ENCODE measurements around the gene GPATCH8. TPM values are rescaled to one million over a fixed set of nuclear protein-coding genes. Genes with fewer than 3 reads are reported as not detected.

GPATCH8 gene
- total and polyA plus RNA-seq, 9 of the 15 experiments (the other 6 are each of a cell fraction or from before 2014, with no cell fraction given), result 10.6 to 29.6 (median 13.2) TPM

DNA sequence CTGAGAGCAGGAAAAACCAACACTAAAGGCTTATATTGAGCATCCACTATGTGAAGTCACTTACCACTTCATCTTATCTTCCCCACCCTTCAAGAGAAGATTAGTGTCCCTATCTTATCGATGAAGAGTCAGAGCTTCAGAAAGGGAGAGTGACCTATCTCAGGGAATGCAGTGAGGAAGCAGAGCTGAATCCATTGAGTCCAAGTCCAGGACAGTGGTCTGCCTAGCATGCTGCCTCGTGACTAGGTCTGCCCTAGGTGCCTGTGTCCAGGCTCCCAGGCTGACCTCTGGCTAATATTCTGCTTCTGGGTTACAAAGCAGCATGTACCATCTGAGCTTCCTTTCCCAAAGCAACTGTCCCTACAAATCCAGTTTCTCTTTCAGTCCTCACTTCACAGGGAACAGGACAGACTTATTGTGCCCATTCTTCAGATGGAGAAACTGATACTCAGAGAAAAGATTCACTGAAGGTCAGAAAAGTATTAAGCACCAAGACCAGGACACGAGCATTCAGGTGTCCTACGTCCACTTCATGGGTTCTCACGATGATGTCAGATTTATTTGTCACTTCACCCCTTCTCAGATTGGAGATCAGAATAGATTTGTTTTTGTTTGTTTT lies 40.8 kb upstream of the GPATCH8 start (continued):
- TF ChIP-seq CAMTA2 (CRISPR knock-in tag; conservative IDR thresholded peaks at IDR 0.05), result no peak
- TF ChIP-seq, protein P1, sequence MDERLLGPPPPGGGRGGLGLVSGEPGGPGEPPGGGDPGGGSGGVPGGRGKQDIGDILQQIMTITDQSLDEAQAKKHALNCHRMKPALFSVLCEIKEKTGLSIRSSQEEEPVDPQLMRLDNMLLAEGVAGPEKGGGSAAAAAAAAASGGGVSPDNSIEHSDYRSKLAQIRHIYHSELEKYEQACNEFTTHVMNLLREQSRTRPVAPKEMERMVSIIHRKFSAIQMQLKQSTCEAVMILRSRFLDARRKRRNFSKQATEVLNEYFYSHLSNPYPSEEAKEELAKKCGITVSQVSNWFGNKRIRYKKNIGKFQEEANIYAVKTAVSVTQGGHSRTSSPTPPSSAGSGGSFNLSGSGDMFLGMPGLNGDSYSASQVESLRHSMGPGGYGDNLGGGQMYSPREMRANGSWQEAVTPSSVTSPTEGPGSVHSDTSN (CRISPR knock-in tag; IDR thresholded peaks at IDR 0.05; ENCODE audit: low read depth), result no peak
- TF ChIP-seq, protein P1 (tag; conservative IDR thresholded peaks at IDR 0.05; ENCODE audit: low read depth), result 0 out of 2 replicates have a peak, but pooled peaks have one; percentile 10
- 0 out of 2 replicates have a peak, but pooled peaks have one; percentile 28 for TF ChIP-seq ZBTB17 (CRISPR knock-in tag; IDR thresholded peaks at IDR 0.05)
- no peak for TF ChIP-seq SMARCC2 (IDR thresholded peaks at IDR 0.05; ENCODE audit: low read depth)
- TF ChIP-seq MTA1 (IDR thresholded peaks at IDR 0.05; ENCODE audit: borderline replicate concordance), result peak; percentile 61; the same call in 1 of the 2 replicates
- TF ChIP-seq RCOR1 (IDR thresholded peaks at IDR 0.05; ENCODE audit: borderline replicate concordance in 1 of 2, low read depth in 2 of 2, low read length in 2 of 2), result peak in 1 of 2 experiments; percentile 48; a peak in 1 of 4 replicates
- no peak for TF ChIP-seq BDP1 (IDR thresholded peaks at IDR 0.05; ENCODE audit: insufficient read depth, insufficient read length)
- TF ChIP-seq, protein P2, sequence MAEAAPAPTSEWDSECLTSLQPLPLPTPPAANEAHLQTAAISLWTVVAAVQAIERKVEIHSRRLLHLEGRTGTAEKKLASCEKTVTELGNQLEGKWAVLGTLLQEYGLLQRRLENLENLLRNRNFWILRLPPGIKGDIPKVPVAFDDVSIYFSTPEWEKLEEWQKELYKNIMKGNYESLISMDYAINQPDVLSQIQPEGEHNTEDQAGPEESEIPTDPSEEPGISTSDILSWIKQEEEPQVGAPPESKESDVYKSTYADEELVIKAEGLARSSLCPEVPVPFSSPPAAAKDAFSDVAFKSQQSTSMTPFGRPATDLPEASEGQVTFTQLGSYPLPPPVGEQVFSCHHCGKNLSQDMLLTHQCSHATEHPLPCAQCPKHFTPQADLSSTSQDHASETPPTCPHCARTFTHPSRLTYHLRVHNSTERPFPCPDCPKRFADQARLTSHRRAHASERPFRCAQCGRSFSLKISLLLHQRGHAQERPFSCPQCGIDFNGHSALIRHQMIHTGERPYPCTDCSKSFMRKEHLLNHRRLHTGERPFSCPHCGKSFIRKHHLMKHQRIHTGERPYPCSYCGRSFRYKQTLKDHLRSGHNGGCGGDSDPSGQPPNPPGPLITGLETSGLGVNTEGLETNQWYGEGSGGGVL (CRISPR knock-in tag; IDR thresholded peaks at IDR 0.05), result no peak
- TF ChIP-seq, protein P3, sequence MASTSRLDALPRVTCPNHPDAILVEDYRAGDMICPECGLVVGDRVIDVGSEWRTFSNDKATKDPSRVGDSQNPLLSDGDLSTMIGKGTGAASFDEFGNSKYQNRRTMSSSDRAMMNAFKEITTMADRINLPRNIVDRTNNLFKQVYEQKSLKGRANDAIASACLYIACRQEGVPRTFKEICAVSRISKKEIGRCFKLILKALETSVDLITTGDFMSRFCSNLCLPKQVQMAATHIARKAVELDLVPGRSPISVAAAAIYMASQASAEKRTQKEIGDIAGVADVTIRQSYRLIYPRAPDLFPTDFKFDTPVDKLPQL (IDR thresholded peaks at IDR 0.05; ENCODE audit: extremely low read depth, insufficient read length), result no peak
- peak; percentile 80 for TF ChIP-seq TCF3 (CRISPR knock-in tag; IDR thresholded peaks at IDR 0.05)
- TF ChIP-seq, protein P4, sequence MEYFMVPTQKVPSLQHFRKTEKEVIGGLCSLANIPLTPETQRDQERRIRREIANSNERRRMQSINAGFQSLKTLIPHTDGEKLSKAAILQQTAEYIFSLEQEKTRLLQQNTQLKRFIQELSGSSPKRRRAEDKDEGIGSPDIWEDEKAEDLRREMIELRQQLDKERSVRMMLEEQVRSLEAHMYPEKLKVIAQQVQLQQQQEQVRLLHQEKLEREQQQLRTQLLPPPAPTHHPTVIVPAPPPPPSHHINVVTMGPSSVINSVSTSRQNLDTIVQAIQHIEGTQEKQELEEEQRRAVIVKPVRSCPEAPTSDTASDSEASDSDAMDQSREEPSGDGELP (CRISPR knock-in tag; IDR thresholded peaks at IDR 0.05; ENCODE audit: borderline replicate concordance), result no peak
- TF ChIP-seq, protein P5, sequence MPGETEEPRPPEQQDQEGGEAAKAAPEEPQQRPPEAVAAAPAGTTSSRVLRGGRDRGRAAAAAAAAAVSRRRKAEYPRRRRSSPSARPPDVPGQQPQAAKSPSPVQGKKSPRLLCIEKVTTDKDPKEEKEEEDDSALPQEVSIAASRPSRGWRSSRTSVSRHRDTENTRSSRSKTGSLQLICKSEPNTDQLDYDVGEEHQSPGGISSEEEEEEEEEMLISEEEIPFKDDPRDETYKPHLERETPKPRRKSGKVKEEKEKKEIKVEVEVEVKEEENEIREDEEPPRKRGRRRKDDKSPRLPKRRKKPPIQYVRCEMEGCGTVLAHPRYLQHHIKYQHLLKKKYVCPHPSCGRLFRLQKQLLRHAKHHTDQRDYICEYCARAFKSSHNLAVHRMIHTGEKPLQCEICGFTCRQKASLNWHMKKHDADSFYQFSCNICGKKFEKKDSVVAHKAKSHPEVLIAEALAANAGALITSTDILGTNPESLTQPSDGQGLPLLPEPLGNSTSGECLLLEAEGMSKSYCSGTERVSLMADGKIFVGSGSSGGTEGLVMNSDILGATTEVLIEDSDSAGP (CRISPR knock-in tag; IDR thresholded peaks at IDR 0.05), result no peak
- peak; percentile 67; the same call in 1 of the 2 replicates for TF ChIP-seq SMARCA4 (IDR thresholded peaks at IDR 0.05)
- TF ChIP-seq, protein P6, sequence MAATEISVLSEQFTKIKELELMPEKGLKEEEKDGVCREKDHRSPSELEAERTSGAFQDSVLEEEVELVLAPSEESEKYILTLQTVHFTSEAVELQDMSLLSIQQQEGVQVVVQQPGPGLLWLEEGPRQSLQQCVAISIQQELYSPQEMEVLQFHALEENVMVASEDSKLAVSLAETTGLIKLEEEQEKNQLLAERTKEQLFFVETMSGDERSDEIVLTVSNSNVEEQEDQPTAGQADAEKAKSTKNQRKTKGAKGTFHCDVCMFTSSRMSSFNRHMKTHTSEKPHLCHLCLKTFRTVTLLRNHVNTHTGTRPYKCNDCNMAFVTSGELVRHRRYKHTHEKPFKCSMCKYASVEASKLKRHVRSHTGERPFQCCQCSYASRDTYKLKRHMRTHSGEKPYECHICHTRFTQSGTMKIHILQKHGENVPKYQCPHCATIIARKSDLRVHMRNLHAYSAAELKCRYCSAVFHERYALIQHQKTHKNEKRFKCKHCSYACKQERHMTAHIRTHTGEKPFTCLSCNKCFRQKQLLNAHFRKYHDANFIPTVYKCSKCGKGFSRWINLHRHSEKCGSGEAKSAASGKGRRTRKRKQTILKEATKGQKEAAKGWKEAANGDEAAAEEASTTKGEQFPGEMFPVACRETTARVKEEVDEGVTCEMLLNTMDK (IDR thresholded peaks at IDR 0.05; ENCODE audit: borderline replicate concordance, insufficient read depth, low read depth, low read length, poor library complexity, severe bottlenecking), result no peak
- TF ChIP-seq ZNF644 (tag; IDR thresholded peaks at IDR 0.05; ENCODE audit: low read depth), result no peak; the same call in 1 of the 2 replicates
- 0 out of 2 replicates have a peak, but pooled peaks have one; percentile 47 for TF ChIP-seq HDGF (IDR thresholded peaks at IDR 0.05)

Measured in K562 (cell line).